Smooth muscle cell of the coronary artery (primary cell): ENCODE measurements around the gene NAA10. TPM values are rescaled to one million over a fixed set of nuclear protein-coding genes. Genes with fewer than 3 reads are reported as not detected.

Source experiments
- total RNA-seq: library from RNA; depleted of rRNA; stranded (reverse); fragments of >200 nt; gene quantifications from 2 replicates; pipeline ENCODE4 v1.2.3, GENCODE V29; 2014; ENCODE audit warnings: low replicate concordance

Gene NAA10
- 45.5 and 56.5 TPM in 2 replicates for total RNA-seq

GRCh38 chrX:153934762-153935325 is at the start of gene NAA10:
NAA10 (minus strand) TSS chrX:153935037; CDS start chrX:153934904, 133 bp downstream.

GRCh38 chrX:153972368-153973126 is 37.7 kb upstream of the NAA10 start, which contains the start of gene TMEM187:
TMEM187 (plus strand) TSS chrX:153972754; CDS start chrX:153982063, 9,309 bp downstream.

GRCh38 chrX:153971450-153972367 is 36.9 kb upstream of the NAA10 start, which contains the start of gene HCFC1:
HCFC1 (minus strand) TSS chrX:153971818; CDS start chrX:153970840, 978 bp downstream.

GRCh38 chrX:153944140-153944799 is 9.4 kb upstream of the NAA10 start, which contains the start of gene RENBP:
RENBP (minus strand) TSS chrX:153944643; CDS start chrX:153944610, 33 bp downstream.

GRCh38 chrX:153925739-153926551 is 8.9 kb downstream of the NAA10 start, which contains the start of gene ARHGAP4:
ARHGAP4 (minus strand) TSS chrX:153926264; CDS start chrX:153926202, 62 bp downstream.

GRCh38 chrX:153903991-153904957 is 30.6 kb downstream of the NAA10 start, which contains the start of gene AVPR2:
AVPR2 (plus strand) TSS chrX:153904673; CDS start chrX:153905146, 473 bp downstream.

GRCh38 chrX:153885968-153886903 is 48.6 kb downstream of the NAA10 start, which contains the start of gene L1CAM:
L1CAM (minus strand) TSS chrX:153886173; CDS start chrX:153875836, 10,337 bp downstream.

Other genes starting within 250 kb of the NAA10 start
- 10.8 TPM in 2 replicates for gene SLC6A8, start 247.1 kb downstream of the NAA10 start, total RNA-seq
- 152 and 188 TPM in 2 replicates for gene BCAP31, start 210.7 kb downstream of the NAA10 start, total RNA-seq
- gene ABCD1, start 210.2 kb downstream of the NAA10 start, total RNA-seq = 8.4 and 13.5 TPM in 2 replicates
- 2.5 and 4.1 TPM in 2 replicates for gene PLXNB3, start 170.8 kb downstream of the NAA10 start, total RNA-seq
- under 0.01 and 0.30 TPM in 2 replicates for gene SRPK3, start 154.0 kb downstream of the NAA10 start, total RNA-seq
- 54.6 and 96.1 TPM in 2 replicates for gene IDH3G, start 140.7 kb downstream of the NAA10 start, total RNA-seq
- 188 and 219 TPM in 2 replicates for gene SSR4, start 140.4 kb downstream of the NAA10 start, total RNA-seq
- gene PDZD4, start 104.5 kb downstream of the NAA10 start, total RNA-seq = 0.08 and 1.1 TPM in 2 replicates
- gene L1CAM, start 48.9 kb downstream of the NAA10 start, total RNA-seq = 0.08 and 0.23 TPM in 2 replicates
- gene AVPR2, start 30.4 kb downstream of the NAA10 start, total RNA-seq = 0.12 TPM in 1 of 2 replicates, not detected in the other
- gene ARHGAP4, start 8.8 kb downstream of the NAA10 start, total RNA-seq = 0.90 and 2.7 TPM in 2 replicates
- 5.5 and 25.5 TPM in 2 replicates for gene RENBP, start 9.6 kb upstream of the NAA10 start, total RNA-seq
- gene HCFC1, start 36.8 kb upstream of the NAA10 start, total RNA-seq = 6.0 and 8.2 TPM in 2 replicates
- 7.1 and 10.1 TPM in 2 replicates for gene TMEM187, start 37.7 kb upstream of the NAA10 start, total RNA-seq
- 59.0 and 66.3 TPM in 2 replicates for gene IRAK1, start 84.9 kb upstream of the NAA10 start, total RNA-seq
- 11.0 and 17.7 TPM in 2 replicates for gene MECP2, start 162.7 kb upstream of the NAA10 start, total RNA-seq
- gene OPN1LW, start 209.2 kb upstream of the NAA10 start, total RNA-seq = not detected in 2 replicates
- not detected in 2 replicates for gene OPN1MW, start 247.6 kb upstream of the NAA10 start, total RNA-seq